Mucosa of stomach (tissue), 1 donor: ENCODE data around the gene AP3B1.

ENCODE experiments used
- H3K27me3 ChIP-seq: one replicate; pipeline ENCODE4 v1.7.0; 2013; ENCODE audit warnings: mild to moderate bottlenecking, low read length; ENCODE audit not compliant: control insufficient read depth, insufficient read depth
- H3K36me3 ChIP-seq: one replicate; pipeline ENCODE4 v1.7.0; 2013; ENCODE audit warnings: low read length; ENCODE audit not compliant: control insufficient read depth, insufficient read depth
- H3K4me1 ChIP-seq: one replicate; pipeline ENCODE4 v1.7.0; 2013; ENCODE audit warnings: mild to moderate bottlenecking, low read length; ENCODE audit not compliant: control insufficient read depth, insufficient read depth
- H3K4me3 ChIP-seq: one replicate; pipeline ENCODE4 v1.7.0; 2013; ENCODE audit warnings: low read length
- H3K9ac ChIP-seq: one replicate; pipeline ENCODE4 v1.7.0; 2013; ENCODE audit warnings: mild to moderate bottlenecking, low read length, moderate library complexity
- H3K9me3 ChIP-seq: one replicate; pipeline ENCODE4 v1.7.0; 2013; ENCODE audit warnings: mild to moderate bottlenecking, low read length, moderate library complexity; ENCODE audit not compliant: control insufficient read depth
- donor health status: Pancreatic carcinoma.

The AP3B1 gene

DNA sequence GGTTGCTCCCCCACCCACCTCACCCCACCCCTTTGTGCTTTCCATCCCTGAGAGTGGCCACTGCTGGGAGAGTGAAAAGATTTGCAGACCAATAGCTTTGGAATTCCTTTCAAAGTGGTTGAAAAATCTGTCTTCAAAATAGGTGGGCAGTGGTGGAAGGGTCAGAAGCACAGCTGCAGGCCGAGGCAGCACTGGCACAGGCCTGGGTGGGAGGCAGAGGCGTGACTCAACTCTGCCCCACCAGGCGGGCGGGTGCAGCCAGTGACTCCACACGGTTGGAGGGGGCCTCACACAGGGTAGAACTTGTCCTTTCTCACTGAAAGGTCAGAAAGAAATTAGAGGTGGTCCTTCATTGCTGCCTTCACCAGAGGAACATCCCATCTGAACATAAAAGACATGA lies 303.4 kb downstream of the AP3B1 start:
- Histone ChIP-seq H3K4me1 (no peaks in the 10 kb centered on the region), H3K4me3 (no peak overlapping the region), H3K9ac (no peak overlapping the region), H3K27me3 (no peaks in the 10 kb centered on the region), H3K36me3 (no peaks in the 10 kb centered on the region), H3K9me3 (no peaks in the 10 kb centered on the region)

DNA sequence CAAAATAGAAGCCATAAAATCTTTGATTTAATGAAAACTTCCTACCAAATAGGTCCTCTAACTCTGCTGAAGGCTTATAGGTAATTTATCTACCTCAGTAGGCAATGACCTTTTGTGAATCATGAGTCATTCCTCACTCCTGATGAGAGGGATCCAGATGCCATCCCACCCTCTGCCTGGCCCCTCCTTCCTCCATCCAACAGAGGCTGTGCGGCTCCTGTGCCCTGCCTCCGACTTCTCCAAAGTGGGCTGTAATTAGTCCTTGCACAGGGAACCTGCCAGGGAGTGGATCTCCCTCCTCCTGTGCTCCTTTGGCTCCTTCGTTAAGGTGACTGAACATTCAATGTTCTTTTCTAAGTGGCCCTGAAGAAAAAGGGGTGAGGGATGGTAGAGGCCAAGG lies 304.5 kb downstream of the AP3B1 start:
- H3K9me3 ChIP-seq, result no peaks in the 10 kb centered on the region
- no peak overlapping the region for H3K9ac ChIP-seq
- H3K4me1 ChIP-seq, result no peaks in the 10 kb centered on the region
- H3K4me3 ChIP-seq, result no peak overlapping the region
- no peaks in the 10 kb centered on the region for H3K27me3 ChIP-seq
- no peaks in the 10 kb centered on the region for H3K36me3 ChIP-seq

GRCh38 chr5:77987988-77988387 lies 306.5 kb downstream of the AP3B1 start:
- Histone ChIP-seq H3K4me1 (no peaks in the 10 kb centered on the region), H3K9me3 (no peaks in the 10 kb centered on the region), H3K4me3 (no peak overlapping the region), H3K36me3 (no peaks in the 10 kb centered on the region), H3K9ac (no peak overlapping the region), H3K27me3 (no peaks in the 10 kb centered on the region)

DNA sequence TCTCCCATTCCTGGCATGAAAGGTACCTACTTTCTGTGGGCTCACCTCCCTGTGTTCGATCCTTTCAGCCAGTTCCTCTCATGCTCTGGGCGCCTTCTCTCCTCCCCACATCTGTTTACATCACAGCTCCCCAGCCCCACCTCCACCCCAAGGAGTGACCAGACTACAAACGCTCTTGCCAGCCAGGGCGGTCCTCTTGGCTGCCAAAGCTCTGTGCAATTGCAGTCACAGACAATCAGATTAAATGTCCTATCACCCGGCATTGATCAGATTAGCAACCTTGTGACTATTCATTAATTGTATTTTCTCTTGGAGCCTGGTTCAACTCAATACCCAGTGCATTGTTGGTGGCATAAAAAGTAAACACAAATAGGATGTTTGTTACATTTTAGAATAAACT lies 307.2 kb downstream of the AP3B1 start:
- Histone ChIP-seq H3K36me3 (no peaks in the 10 kb centered on the region), H3K9me3 (no peaks in the 10 kb centered on the region), H3K4me1 (no peaks in the 10 kb centered on the region), H3K4me3 (no peak overlapping the region), H3K9ac (no peak overlapping the region), H3K27me3 (no peaks in the 10 kb centered on the region)

DNA sequence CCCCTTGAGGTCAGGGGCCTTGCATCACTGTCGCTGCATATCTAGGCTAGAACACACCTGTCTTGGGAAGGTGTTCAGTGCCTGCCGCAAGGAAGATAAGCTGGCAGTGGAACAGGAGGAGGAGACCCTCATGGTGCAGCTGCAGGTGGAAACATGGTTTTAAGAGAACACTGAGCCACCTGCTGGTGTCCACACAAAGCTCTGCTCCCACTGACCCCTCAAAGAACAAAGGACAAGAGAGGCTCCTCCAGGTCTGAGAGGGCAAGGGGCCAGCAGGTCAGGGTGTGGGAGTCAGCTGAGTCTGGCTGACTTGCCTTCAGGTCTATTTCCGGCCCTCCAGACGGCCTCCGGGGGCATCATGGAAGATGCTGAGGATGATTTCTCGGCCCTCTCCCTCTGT lies 308.2 kb downstream of the AP3B1 start:
- H3K4me1 ChIP-seq, result no peaks in the 10 kb centered on the region
- H3K27me3 ChIP-seq, result no peaks in the 10 kb centered on the region
- H3K4me3 ChIP-seq, result no peak overlapping the region
- H3K9me3 ChIP-seq, result no peaks in the 10 kb centered on the region
- no peaks in the 10 kb centered on the region for H3K36me3 ChIP-seq
- no peak overlapping the region for H3K9ac ChIP-seq

DNA sequence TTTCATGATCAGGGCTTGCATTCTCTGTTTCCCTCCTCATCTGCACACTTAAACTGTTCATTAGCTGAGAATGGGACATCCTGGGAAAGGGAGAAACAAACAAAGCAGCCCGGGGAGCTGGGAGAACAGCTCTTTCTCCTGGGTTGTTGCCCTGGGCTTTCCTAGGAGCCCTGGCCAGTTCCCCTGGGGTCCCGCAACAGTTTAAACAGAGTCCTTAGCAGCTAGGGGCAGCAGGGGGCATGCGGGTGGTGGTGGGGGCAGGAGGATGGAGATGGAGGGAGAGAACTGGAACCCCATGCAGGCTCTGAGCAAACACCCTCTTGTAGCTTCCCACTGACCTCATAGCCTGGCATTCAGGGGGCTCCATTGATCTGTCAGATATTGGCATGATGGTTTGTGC lies 309.3 kb downstream of the AP3B1 start:
- no peak overlapping the region for H3K9ac ChIP-seq
- H3K27me3 ChIP-seq, result no peaks in the 10 kb centered on the region
- H3K4me1 ChIP-seq, result no peaks in the 10 kb centered on the region

DNA sequence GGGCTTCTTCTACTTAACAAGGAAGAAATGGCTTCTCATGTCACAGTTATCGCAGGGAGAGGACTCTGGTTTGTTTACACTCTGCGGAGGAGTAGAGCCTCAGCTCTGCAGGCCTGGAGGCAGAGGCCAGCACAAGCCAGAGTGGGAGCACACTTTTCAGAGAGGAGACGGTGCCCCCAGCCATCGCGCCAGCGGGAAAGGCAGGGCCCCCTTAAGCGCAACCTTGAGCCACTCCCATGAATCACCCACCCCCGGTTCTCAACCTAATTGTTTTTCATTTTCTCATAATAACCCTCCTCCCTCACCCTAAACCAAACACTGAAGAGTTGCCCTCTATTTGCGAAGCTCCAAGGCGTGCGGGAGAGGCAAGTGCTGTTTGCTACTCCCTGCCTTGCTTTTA lies 309.9 kb downstream of the AP3B1 start:
- Histone ChIP-seq H3K9me3 (no peaks in the 10 kb centered on the region), H3K4me3 (no peak overlapping the region), H3K9ac (no peak overlapping the region), H3K27me3 (peaks cover 3% of the 10 kb centered on the region), H3K4me1 (no peaks in the 10 kb centered on the region), H3K36me3 (no peaks in the 10 kb centered on the region)

More for the DNA sequence above, 309.3 kb downstream of the AP3B1 start:
- Histone ChIP-seq H3K4me3 (no peak overlapping the region), H3K36me3 (no peaks in the 10 kb centered on the region), H3K9me3 (no peaks in the 10 kb centered on the region)

DNA sequence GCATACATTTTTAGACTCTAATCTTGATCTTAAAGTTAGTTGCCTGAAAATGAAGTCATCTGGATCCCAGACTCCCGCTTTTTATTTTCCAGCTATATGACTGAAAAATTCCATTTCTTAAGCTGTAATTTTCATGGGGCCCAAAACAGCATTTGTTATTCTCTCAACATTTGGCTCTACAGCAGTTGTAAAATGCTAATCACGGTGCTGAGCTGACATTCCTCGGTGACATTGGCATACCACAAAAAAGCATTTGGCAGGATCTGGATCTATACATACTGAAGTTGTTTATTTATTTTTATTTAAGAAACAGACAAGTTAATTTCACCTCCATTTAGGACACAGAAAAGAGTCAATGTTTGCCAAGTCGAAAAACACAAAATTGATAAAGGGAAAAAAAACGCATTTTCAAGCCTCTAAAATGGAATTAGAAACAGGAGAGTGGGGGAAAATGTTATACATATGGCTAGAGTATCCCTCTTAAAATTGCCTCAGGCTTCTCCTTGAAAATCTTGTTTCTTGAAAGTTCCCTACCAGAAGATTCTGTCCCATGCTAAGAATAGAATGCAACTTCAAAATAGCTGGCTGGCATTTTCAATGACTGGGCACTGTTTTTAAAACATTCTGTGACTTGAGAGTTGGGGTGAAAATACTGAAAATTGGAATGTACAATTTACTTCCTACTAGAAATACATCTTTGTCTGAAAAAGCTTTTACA lies 310.9 kb downstream of the AP3B1 start:
- Histone ChIP-seq H3K4me1 (no peaks in the 10 kb centered on the region), H3K4me3 (no peak overlapping the region), H3K36me3 (no peaks in the 10 kb centered on the region), H3K9me3 (no peaks in the 10 kb centered on the region), H3K9ac (no peak overlapping the region), H3K27me3 (peaks cover 3% of the 10 kb centered on the region)

DNA sequence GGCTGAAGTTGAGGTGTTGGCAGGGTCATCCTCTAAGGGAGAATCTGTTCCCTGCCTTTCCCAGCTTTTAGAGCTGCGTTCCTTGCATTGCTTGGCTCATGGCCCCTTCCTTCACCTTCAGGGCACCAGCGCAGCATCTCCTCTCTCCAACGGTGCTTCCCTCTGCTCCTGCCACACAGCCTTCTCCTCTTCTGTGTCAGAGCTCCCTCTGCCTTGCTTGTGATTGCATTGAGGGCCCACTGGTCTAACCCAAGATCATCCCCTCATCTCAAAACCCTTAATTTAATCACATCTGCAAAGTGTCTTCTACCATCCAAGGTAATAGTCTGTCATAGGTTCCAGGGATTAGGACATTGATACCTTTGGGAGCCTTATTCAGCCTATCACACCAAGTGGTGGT lies 312.7 kb downstream of the AP3B1 start:
- no peaks in the 10 kb centered on the region for H3K9me3 ChIP-seq
- no peak overlapping the region for H3K9ac ChIP-seq
- no peaks in the 10 kb centered on the region for H3K4me1 ChIP-seq
- H3K27me3 ChIP-seq, result peaks cover 3% of the 10 kb centered on the region
- no peak overlapping the region for H3K4me3 ChIP-seq
- H3K36me3 ChIP-seq, result no peaks in the 10 kb centered on the region

GRCh38 chr5:77974576-77974975 lies 319.9 kb downstream of the AP3B1 start:
- Histone ChIP-seq H3K9me3 (no peaks in the 10 kb centered on the region), H3K9ac (no peak overlapping the region), H3K27me3 (peaks cover 50% of the 10 kb centered on the region), H3K4me3 (no peak overlapping the region), H3K36me3 (no peaks in the 10 kb centered on the region), H3K4me1 (peaks cover 12% of the 10 kb centered on the region)

GRCh38 chr5:77973253-77973609 lies 321.3 kb downstream of the AP3B1 start:
- H3K9me3 ChIP-seq, result no peaks in the 10 kb centered on the region
- H3K27me3 ChIP-seq, result peaks cover 50% of the 10 kb centered on the region
- H3K36me3 ChIP-seq, result no peaks in the 10 kb centered on the region
- H3K4me3 ChIP-seq, result no peak overlapping the region
- H3K9ac ChIP-seq, result no peak overlapping the region
- peaks cover 12% of the 10 kb centered on the region for H3K4me1 ChIP-seq

DNA sequence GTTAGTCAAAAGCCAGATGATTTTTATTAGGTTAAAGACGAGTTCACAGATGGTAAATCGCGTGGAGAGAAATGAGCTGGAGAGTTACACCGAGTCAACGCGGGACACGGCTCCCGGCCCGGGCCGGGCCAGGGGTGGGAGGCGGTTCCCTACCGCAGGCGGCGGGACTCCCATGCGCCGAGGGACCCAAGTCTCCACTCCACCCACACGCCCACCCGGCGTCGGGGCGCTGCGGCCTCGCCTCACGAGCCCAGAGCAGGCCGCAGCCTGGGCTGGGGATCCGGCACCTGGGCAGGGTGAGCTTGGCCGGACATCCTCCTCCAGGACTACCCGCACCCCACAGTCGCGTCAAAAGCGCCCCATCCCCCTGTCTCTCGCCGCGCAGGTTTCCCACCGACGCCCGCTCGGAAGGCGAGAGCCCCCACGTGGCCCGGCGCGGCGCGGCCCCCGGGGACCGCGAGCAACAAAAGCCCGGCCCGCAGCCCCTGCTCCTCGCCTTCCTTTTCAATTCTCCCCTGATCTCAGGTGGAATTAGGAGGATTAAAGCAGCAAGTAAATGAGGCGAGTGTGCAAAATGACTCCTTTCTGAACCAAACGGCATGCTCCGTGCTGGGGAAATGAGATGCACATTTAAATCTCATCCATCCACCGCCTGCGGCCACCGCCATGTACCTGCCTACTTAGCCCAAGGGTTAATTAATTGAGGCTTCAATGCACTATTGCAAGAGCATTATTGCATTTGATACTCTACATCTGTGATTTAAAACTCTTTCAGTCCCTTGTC lies 321.8 kb downstream of the AP3B1 start:
- H3K4me1 ChIP-seq, result peaks cover 12% of the 10 kb centered on the region
- no peaks in the 10 kb centered on the region for H3K9me3 ChIP-seq
- H3K36me3 ChIP-seq, result no peaks in the 10 kb centered on the region
- H3K27me3 ChIP-seq, result peaks cover 50% of the 10 kb centered on the region
- no peak overlapping the region for H3K4me3 ChIP-seq
- no peak overlapping the region for H3K9ac ChIP-seq
